B cell (primary cell): ENCODE results near the gene IGSF3.

Source experiments
- CTCF ChIP-seq: fragments of 200-600 bp; IDR thresholded peaks from one replicate; pipeline ENCODE4 v1.8.0; 2022; ENCODE audit warnings: antibody characterized with exemption, mild to moderate bottlenecking
- EZH2 ChIP-seq: IDR thresholded peaks from 2 replicates; pipeline ENCODE4 v1.6.1; 2012; ENCODE audit warnings: borderline replicate concordance, low read depth, mild to moderate bottlenecking, moderate library complexity, low read length; ENCODE audit not compliant: insufficient read depth, poor library complexity, severe bottlenecking

GRCh38 chr1:116694524-116694923, 27.0 kb upstream of the IGSF3 start:
- TF ChIP-seq CTCF (no peak), EZH2 (no peak)
